ENCODE results near the gene SPAG6. TPM values are rescaled to one million over a fixed set of nuclear protein-coding genes. Genes with fewer than 3 reads are reported as not detected.

SPAG6 gene
- total RNA-seq, 3 donors from 2014 or later, result not detected

GRCh38 chr10:22318772-22319171 lies 26.5 kb upstream of the SPAG6 start:
- Mint-ChIP-seq H3K4me3 (no peak overlapping the region), H3K9me3 (no peaks in the 10 kb centered on the region), H3K4me1 (ENCODE audit: low read depth) (peaks cover 45% of the 10 kb centered on the region), H3K36me3 (ENCODE audit: insufficient read depth) (no peaks in the 10 kb centered on the region), H3K27me3 (ENCODE audit: low read depth) (peaks cover 13% of the 10 kb centered on the region)
- ATAC-seq (no peak), DNase-seq (no peak)

GRCh38 chr10:22319547-22319979 lies 25.7 kb upstream of the SPAG6 start:
- Mint-ChIP-seq H3K27me3 (ENCODE audit: low read depth) (peaks cover 19% of the 10 kb centered on the region), H3K4me3 (peak overlapping the region; percentile 82)
- no peak for DNase-seq

GRCh38 chr10:22319980-22320558 lies 25.2 kb upstream of the SPAG6 start:
- Mint-ChIP-seq H3K4me3 (peak overlapping the region; percentile 82), H3K27me3 (ENCODE audit: low read depth) (peaks cover 24% of the 10 kb centered on the region), H3K9me3 (no peaks in the 10 kb centered on the region), H3K4me1 (ENCODE audit: low read depth) (peaks cover 53% of the 10 kb centered on the region), H3K36me3 (ENCODE audit: insufficient read depth) (no peaks in the 10 kb centered on the region)
- ATAC-seq, result no peak
- DNase-seq, result no peak

More at GRCh38 chr10:22319547-22319979, 25.7 kb upstream of the SPAG6 start:
- Mint-ChIP-seq H3K9me3 (no peaks in the 10 kb centered on the region), H3K4me1 (ENCODE audit: low read depth) (peaks cover 53% of the 10 kb centered on the region), H3K36me3 (ENCODE audit: insufficient read depth) (no peaks in the 10 kb centered on the region)
- ATAC-seq, result no peak

GRCh38 chr10:22320591-22321155 lies 24.6 kb upstream of the SPAG6 start, which contains the start of gene BMI1:
Gene BMI1, plus strand, starts transcription at chr10:22321099. Its CDS starts 5,351 bp downstream, at chr10:22326450.
- peaks cover 25% of the 10 kb centered on the region for H3K27me3 Mint-ChIP-seq (ENCODE audit: low read depth)
- no peaks in the 10 kb centered on the region for H3K36me3 Mint-ChIP-seq (ENCODE audit: insufficient read depth)
- ATAC-seq (peak; percentile 46 to 56), DNase-seq (no peak)
- no peaks in the 10 kb centered on the region for H3K9me3 Mint-ChIP-seq
- H3K4me1 Mint-ChIP-seq (ENCODE audit: low read depth), result peaks cover 49% of the 10 kb centered on the region
- H3K4me3 Mint-ChIP-seq, result peak within 1 kb of the TSS; percentile 90

- H3K4me3 Mint-ChIP-seq, result peak overlapping the region; percentile 83
- peaks cover 2% of the 10 kb centered on the region for H3K36me3 Mint-ChIP-seq (ENCODE audit: insufficient read depth)
- peak; percentile 71 for DNase-seq
- peaks cover 52% of the 10 kb centered on the region for H3K4me1 Mint-ChIP-seq (ENCODE audit: low read depth)
- H3K27me3 Mint-ChIP-seq (ENCODE audit: low read depth), result peaks cover 25% of the 10 kb centered on the region
- H3K9me3 Mint-ChIP-seq, result no peaks in the 10 kb centered on the region
- ATAC-seq, result peak; percentile 35 to 47
These were observed 24.0 kb upstream of the SPAG6 start for GRCh38 chr10:22321156-22321923.

GRCh38 chr10:22321924-22322640 lies 23.2 kb upstream of the SPAG6 start:
- DNase-seq (no peak), ATAC-seq (no peak)
- H3K4me3 Mint-ChIP-seq, result peak overlapping the region; percentile 90
- H3K27me3 Mint-ChIP-seq (ENCODE audit: low read depth), result peaks cover 25% of the 10 kb centered on the region
- H3K36me3 Mint-ChIP-seq (ENCODE audit: insufficient read depth), result peaks cover 5% of the 10 kb centered on the region
- peaks cover 53% of the 10 kb centered on the region for H3K4me1 Mint-ChIP-seq (ENCODE audit: low read depth)
- no peaks in the 10 kb centered on the region for H3K9me3 Mint-ChIP-seq

- Mint-ChIP-seq H3K4me1 (ENCODE audit: low read depth) (peaks cover 49% of the 10 kb centered on the region), H3K27me3 (ENCODE audit: low read depth) (peaks cover 27% of the 10 kb centered on the region), H3K36me3 (ENCODE audit: insufficient read depth) (peaks cover 8% of the 10 kb centered on the region), H3K4me3 (peak overlapping the region; percentile 90), H3K9me3 (no peaks in the 10 kb centered on the region)
- ATAC-seq (no peak), DNase-seq (no peak)
These were observed 22.6 kb upstream of the SPAG6 start for GRCh38 chr10:22322641-22323160.

- Mint-ChIP-seq H3K4me3 (peak overlapping the region; percentile 90), H3K9me3 (no peaks in the 10 kb centered on the region), H3K27me3 (ENCODE audit: low read depth) (peaks cover 27% of the 10 kb centered on the region), H3K4me1 (ENCODE audit: low read depth) (peaks cover 41% of the 10 kb centered on the region), H3K36me3 (ENCODE audit: insufficient read depth) (peaks cover 8% of the 10 kb centered on the region)
- DNase-seq, result no peak
- ATAC-seq, result no peak
These were observed 21.6 kb upstream of the SPAG6 start for GRCh38 chr10:22323538-22324305.

GRCh38 chr10:22324413-22324812 lies 20.9 kb upstream of the SPAG6 start:
- Mint-ChIP-seq H3K4me1 (ENCODE audit: low read depth) (peaks cover 39% of the 10 kb centered on the region), H3K4me3 (peak overlapping the region; percentile 90), H3K9me3 (no peaks in the 10 kb centered on the region), H3K27me3 (ENCODE audit: low read depth) (peaks cover 27% of the 10 kb centered on the region), H3K36me3 (ENCODE audit: insufficient read depth) (peaks cover 12% of the 10 kb centered on the region)
- no peak for DNase-seq
- no peak for ATAC-seq

- no peak for ATAC-seq
- Mint-ChIP-seq H3K9me3 (no peaks in the 10 kb centered on the region), H3K36me3 (ENCODE audit: insufficient read depth) (peaks cover 17% of the 10 kb centered on the region), H3K27me3 (ENCODE audit: low read depth) (peaks cover 31% of the 10 kb centered on the region), H3K4me1 (ENCODE audit: low read depth) (peaks cover 36% of the 10 kb centered on the region), H3K4me3 (peak overlapping the region; percentile 90)
- DNase-seq, result no peak
These were observed 20.4 kb upstream of the SPAG6 start for GRCh38 chr10:22324893-22325271.

- peaks cover 32% of the 10 kb centered on the region for H3K4me1 Mint-ChIP-seq (ENCODE audit: low read depth)
- H3K4me3 Mint-ChIP-seq, result peak overlapping the region; percentile 90
- peaks cover 31% of the 10 kb centered on the region for H3K27me3 Mint-ChIP-seq (ENCODE audit: low read depth)
- H3K36me3 Mint-ChIP-seq (ENCODE audit: insufficient read depth), result peaks cover 18% of the 10 kb centered on the region
- DNase-seq (peak; percentile 60), ATAC-seq (peak; percentile 16 to 42)
- H3K9me3 Mint-ChIP-seq, result no peaks in the 10 kb centered on the region
These were observed 19.8 kb upstream of the SPAG6 start for GRCh38 chr10:22325272-22326144.

- Mint-ChIP-seq H3K36me3 (ENCODE audit: insufficient read depth) (peaks cover 18% of the 10 kb centered on the region), H3K27me3 (ENCODE audit: low read depth) (peaks cover 31% of the 10 kb centered on the region), H3K4me1 (ENCODE audit: low read depth) (peaks cover 34% of the 10 kb centered on the region), H3K9me3 (no peaks in the 10 kb centered on the region), H3K4me3 (peak overlapping the region; percentile 74)
- DNase-seq (no peak), ATAC-seq (no peak)
These were observed 19.1 kb upstream of the SPAG6 start for GRCh38 chr10:22326145-22326702.

All from activated T-cell treated with anti-CD3 and anti-CD28 coated beads, Interleukin-2, amount 50 U/mL, for 4 hours (primary cell).